HS-27A (cell line): ENCODE results near the gene LRRC4.

Experiments
- DNase-seq: peaks from one replicate; pipeline ENCODE4 v3.0.0-alpha.2; 2012; ENCODE audit warnings: low read depth, missing footprints

Gene LRRC4

GRCh38 chr7:128029405-128029995 is 1.7 kb downstream of the LRRC4 start:
- DNase-seq = no peak

- no peak for DNase-seq
Observed at GRCh38 chr7:128027485-128027980, 3.7 kb downstream of the LRRC4 start.

- no peak for DNase-seq
Observed at GRCh38 chr7:128026551-128026950, 4.7 kb downstream of the LRRC4 start.

GRCh38 chr7:128025819-128026218 is 5.4 kb downstream of the LRRC4 start:
- DNase-seq = no peak

- DNase-seq = no peak
Observed at GRCh38 chr7:128025380-128025779, 5.9 kb downstream of the LRRC4 start.

GRCh38 chr7:128024151-128024550 is 7.1 kb downstream of the LRRC4 start:
- DNase-seq = no peak

- peak; percentile 15 for DNase-seq
Observed at GRCh38 chr7:128022631-128023532, 8.4 kb downstream of the LRRC4 start.

- DNase-seq = no peak
Observed at GRCh38 chr7:128021366-128021765, 9.9 kb downstream of the LRRC4 start.

GRCh38 chr7:128020159-128020558 is 11.1 kb downstream of the LRRC4 start:
- DNase-seq = no peak

- DNase-seq = no peak
Observed at GRCh38 chr7:128019288-128019687, 11.9 kb downstream of the LRRC4 start.

GRCh38 chr7:128017862-128018845 is 13.1 kb downstream of the LRRC4 start:
- no peak for DNase-seq

GRCh38 chr7:128017460-128017859 is 13.8 kb downstream of the LRRC4 start:
- DNase-seq = no peak

GRCh38 chr7:128014811-128015210 is 16.4 kb downstream of the LRRC4 start:
- DNase-seq = no peak

- no peak for DNase-seq
Observed at GRCh38 chr7:128011131-128011661, 20.0 kb downstream of the LRRC4 start.

- no peak for DNase-seq
Observed at GRCh38 chr7:128010391-128011127, 20.7 kb downstream of the LRRC4 start.

- DNase-seq = no peak
Observed at GRCh38 chr7:128008744-128009143, 22.5 kb downstream of the LRRC4 start.

GRCh38 chr7:128008141-128008540 is 23.1 kb downstream of the LRRC4 start:
- DNase-seq = no peak

- DNase-seq = no peak
Observed at GRCh38 chr7:128007303-128007680, 23.9 kb downstream of the LRRC4 start.

- DNase-seq = no peak
Observed at GRCh38 chr7:128006550-128007302, 24.5 kb downstream of the LRRC4 start.

GRCh38 chr7:128005759-128006159 is 25.5 kb downstream of the LRRC4 start:
- DNase-seq = no peak
